Measurements from ENCODE around the gene ALKAL2. TPM values are rescaled to one million over a fixed set of nuclear protein-coding genes. Genes with fewer than 3 reads are reported as not detected.
A peak's percentile ranks its signal among the peaks of the same experiment; 100 is the strongest.

The ALKAL2 gene
- total RNA-seq, 2 donors from 2014 or later: 0.44 to 0.53 TPM

- H3K27me3 ChIP-seq (ENCODE audit: control insufficient read depth, insufficient read depth, low read length, poor library complexity, severe bottlenecking): no peaks in the 10 kb centered on the region
- Mint-ChIP-seq H3K9me3 (peaks cover 27% of the 10 kb centered on the region), H3K4me3 (no peak overlapping the region), H3K27ac (no peak overlapping the region), H3K36me3 (ENCODE audit: low read depth) (peaks cover 30% of the 10 kb centered on the region), H3K27me3 (ENCODE audit: insufficient read depth) (peaks cover 11% of the 10 kb centered on the region), H3K4me1 (peaks cover 10% of the 10 kb centered on the region)
- no peaks in the 10 kb centered on the region for H3K36me3 ChIP-seq (ENCODE audit: control insufficient read depth, insufficient read depth, low read length)
- H3K27ac ChIP-seq (ENCODE audit: low read depth, low read length): no peak overlapping the region
- no peaks in the 10 kb centered on the region for H3K4me1 ChIP-seq (ENCODE audit: control insufficient read depth, insufficient read depth, low read length)
- H3K4me3 ChIP-seq (ENCODE audit: low read length): no peak overlapping the region
- H3K9me3 ChIP-seq (ENCODE audit: control insufficient read depth, low read length): peaks cover 22% of the 10 kb centered on the region
- no peak overlapping the region for H3K9ac ChIP-seq (ENCODE audit: extremely low read depth, low read length, poor library complexity, severe bottlenecking)
- 100% methylated on average over 1 of the region's 2 CpGs; no CpG with 5 or more reads in 1 of the 2 experiments for WGBS, 2 experiments (ENCODE audit: insufficient coverage in 1 of 2, insufficient read length in 1 of 2)
- TF ChIP-seq CTCF (conservative IDR thresholded peaks at IDR 0.05): no peak
- no peak for DNase-seq
Observed at GRCh38 chr2:259789-260331, 28.0 kb downstream of the ALKAL2 start.

GRCh38 chr2:258933-259332 lies 29.0 kb downstream of the ALKAL2 start:
- Mint-ChIP-seq H3K9me3 (peaks cover 27% of the 10 kb centered on the region), H3K4me3 (no peak overlapping the region), H3K4me1 (peaks cover 11% of the 10 kb centered on the region), H3K27ac (no peak overlapping the region), H3K36me3 (ENCODE audit: low read depth) (peaks cover 30% of the 10 kb centered on the region), H3K27me3 (ENCODE audit: insufficient read depth) (peaks cover 11% of the 10 kb centered on the region)
- Histone ChIP-seq H3K4me1 (ENCODE audit: control insufficient read depth, insufficient read depth, low read length) (no peaks in the 10 kb centered on the region), H3K27ac (ENCODE audit: low read depth, low read length) (no peak overlapping the region), H3K4me3 (ENCODE audit: low read length) (no peak overlapping the region), H3K9ac (ENCODE audit: extremely low read depth, low read length, poor library complexity, severe bottlenecking) (no peak overlapping the region), H3K36me3 (ENCODE audit: control insufficient read depth, insufficient read depth, low read length) (no peaks in the 10 kb centered on the region), H3K9me3 (ENCODE audit: control insufficient read depth, low read length) (peaks cover 22% of the 10 kb centered on the region), H3K27me3 (ENCODE audit: control insufficient read depth, insufficient read depth, low read length, poor library complexity, severe bottlenecking) (no peaks in the 10 kb centered on the region)
- WGBS, 2 experiments (ENCODE audit: insufficient coverage in 1 of 2, insufficient read length in 1 of 2): 93 to 94% methylated on average over 3 of the region's 3 CpGs
- TF ChIP-seq CTCF (conservative IDR thresholded peaks at IDR 0.05): no peak
- DNase-seq: no peak

- Histone ChIP-seq H3K4me1 (ENCODE audit: control insufficient read depth, insufficient read depth, low read length) (no peaks in the 10 kb centered on the region), H3K27me3 (ENCODE audit: control insufficient read depth, insufficient read depth, low read length, poor library complexity, severe bottlenecking) (no peaks in the 10 kb centered on the region), H3K9ac (ENCODE audit: extremely low read depth, low read length, poor library complexity, severe bottlenecking) (no peak overlapping the region), H3K4me3 (ENCODE audit: low read length) (peak overlapping the region; percentile 31), H3K9me3 (ENCODE audit: control insufficient read depth, low read length) (peaks cover 22% of the 10 kb centered on the region), H3K27ac (ENCODE audit: low read depth, low read length) (no peak overlapping the region), H3K36me3 (ENCODE audit: control insufficient read depth, insufficient read depth, low read length) (no peaks in the 10 kb centered on the region)
- peaks cover 5% of the 10 kb centered on the region for H3K27me3 Mint-ChIP-seq (ENCODE audit: insufficient read depth)
- H3K27ac Mint-ChIP-seq: no peak overlapping the region
- peaks cover 10% of the 10 kb centered on the region for H3K4me1 Mint-ChIP-seq
- peaks cover 27% of the 10 kb centered on the region for H3K9me3 Mint-ChIP-seq
- H3K4me3 Mint-ChIP-seq: no peak overlapping the region
- DNase-seq: no peak
- 83 to 97% methylated on average over 2 of the region's 2 CpGs for WGBS, 2 experiments (ENCODE audit: insufficient coverage in 1 of 2, insufficient read length in 1 of 2)
- peaks cover 30% of the 10 kb centered on the region for H3K36me3 Mint-ChIP-seq (ENCODE audit: low read depth)
- no peak for TF ChIP-seq CTCF (conservative IDR thresholded peaks at IDR 0.05)
Observed at GRCh38 chr2:257842-258241, 30.0 kb downstream of the ALKAL2 start.

All from endodermal cell (in vitro differentiated cells).